HL-60/S4 treated with phorbol 12-myristate 13-acetate at 8.2 ng/mL for 4 days and 3 days (cell line): ENCODE measurements around the gene PTPRH.
"Not testable (repeated sequence)": the region's sequence is repeated elsewhere in the genome, so short reads cannot be mapped to it uniquely, and the experiment has no call there.

ENCODE experiments used
- in situ Hi-C: fragments of 300-500 bp; cut with MboI; formaldehyde crosslinking; loops from 2 replicates; pipeline ENCODE4 v1.15.0; 2022; ENCODE audit warnings: low sequenced_read_pairs

PTPRH gene

DNA sequence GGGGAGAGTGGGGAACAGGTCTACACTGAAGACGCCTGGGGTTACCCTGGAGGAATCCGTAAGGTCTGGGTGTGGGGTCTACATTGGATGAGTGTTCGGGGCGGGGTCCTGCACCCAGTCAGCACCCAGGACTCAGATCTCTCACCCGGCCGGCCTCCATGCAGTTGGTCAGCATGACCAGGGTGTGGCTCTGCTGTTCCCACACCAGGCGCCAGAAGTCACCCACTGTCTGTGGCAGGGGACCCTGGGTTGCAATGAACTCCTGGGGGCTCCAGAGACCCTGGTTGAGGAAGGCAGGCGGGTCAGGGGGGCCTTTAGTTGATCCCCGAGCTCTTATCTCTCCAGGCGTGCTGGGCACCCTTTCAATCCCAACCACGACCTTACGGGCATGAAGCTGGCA is 23.2 kb downstream of the PTPRH start:
- in situ Hi-C loops: no loop called here

DNA sequence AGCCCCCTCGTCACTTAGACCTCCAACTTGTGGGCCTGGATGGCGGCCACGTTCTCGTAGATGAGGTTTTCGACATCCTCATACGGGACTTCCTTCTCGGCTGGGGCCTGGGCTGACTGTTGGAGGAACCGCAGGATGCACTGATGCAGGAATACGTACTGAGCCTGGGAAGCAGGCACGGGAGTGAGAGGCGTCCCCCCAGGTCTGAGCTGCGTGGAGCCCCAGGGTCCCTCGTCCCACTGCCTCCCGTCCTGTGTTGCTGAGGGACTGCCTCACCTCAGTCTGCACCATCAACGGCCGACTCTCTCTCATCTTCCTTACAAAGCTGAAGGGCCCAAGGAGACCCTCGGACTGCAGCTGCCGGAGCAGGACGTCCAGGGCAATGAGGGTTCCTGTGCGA is 27.6 kb downstream of the PTPRH start:
- in situ Hi-C loops: no loop called here

- in situ Hi-C loops: no loop called here
These were observed 29.5 kb downstream of the PTPRH start, which contains the start of gene SYT5 for GRCh38 chr19:55179606-55180484. TSS of gene SYT5 (minus strand) at chr19:55180289. CDS start at chr19:55179041, 1,248 bp downstream.

DNA sequence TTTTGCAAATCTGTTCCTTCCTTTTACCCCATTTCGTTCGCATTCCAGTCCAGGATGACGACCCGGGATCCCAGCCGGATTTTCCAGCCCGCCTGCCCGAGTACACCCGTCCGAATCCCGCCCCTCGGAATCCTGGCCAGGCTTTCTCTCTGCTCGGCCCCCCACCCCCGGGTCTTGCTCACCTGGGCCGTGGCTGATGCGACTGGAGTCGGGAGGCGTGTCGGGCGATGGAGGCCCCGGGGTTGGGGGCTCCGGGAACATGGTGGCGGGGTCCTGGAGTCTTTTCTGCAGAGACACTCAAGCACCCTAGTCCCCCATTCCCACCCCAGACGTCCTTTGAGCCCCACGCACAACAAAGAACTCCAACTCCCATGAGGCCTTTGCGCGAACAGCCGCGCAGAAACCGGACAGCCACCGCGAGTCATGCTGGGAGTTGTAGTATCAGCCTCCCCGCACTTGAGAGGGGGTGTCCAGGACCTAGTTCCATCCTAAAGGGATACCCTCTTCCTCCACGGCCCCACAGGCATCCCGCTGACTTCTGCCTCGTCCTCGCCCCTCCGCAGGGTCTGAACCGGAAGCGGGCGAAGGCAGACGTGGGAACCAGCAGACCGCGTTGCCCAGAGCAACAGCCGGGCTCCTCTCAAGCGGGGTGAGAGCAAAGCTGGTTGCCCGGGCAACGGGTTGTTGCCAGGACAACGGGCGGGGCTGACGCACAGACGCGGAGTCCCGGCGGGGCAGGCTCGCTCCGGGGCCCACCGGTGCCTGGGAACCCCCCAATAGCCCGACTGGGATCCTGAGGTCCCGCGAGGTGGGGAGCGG is 30.3 kb downstream of the PTPRH start:
- in situ Hi-C loops: no loop called here

GRCh38 chr19:55176076-55176475 is 33.2 kb downstream of the PTPRH start:
- in situ Hi-C loops: no loop called here

DNA sequence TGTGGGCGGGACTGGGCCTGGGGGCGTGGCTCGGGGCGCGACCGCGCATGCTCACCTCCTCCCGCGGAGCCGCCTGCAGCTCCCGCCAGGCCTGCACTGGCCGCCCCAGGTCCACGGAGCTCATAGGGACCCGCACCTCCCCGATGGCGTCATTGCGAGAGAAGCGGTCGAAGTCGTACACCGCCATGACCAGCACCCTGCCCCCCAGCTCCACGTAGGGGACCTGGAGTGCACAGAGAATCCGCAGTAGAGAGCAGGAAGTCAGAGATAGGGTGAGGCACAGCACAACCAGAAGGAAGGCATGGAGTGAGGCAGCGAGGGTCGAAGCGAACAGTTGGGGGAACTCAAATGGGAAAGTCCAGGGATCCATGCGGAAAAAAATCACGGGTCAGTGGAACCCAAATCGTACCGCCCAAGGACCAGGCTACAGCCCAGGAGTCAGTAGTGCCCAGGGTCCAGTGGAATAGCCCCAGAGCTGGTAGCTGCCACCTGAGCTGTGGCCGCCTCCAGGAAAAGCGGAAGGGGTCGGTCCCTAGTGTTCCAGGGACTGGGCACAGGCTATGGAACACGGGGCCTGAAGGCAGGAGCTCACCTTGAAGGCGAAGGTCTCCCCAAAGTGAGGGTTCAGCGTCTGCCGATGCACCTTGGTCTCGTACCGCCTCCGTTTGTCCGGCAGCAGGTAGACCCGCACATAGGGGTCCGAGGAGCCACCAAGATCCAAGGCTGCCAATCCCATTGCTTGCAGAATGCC is 34.0 kb downstream of the PTPRH start:
- in situ Hi-C loops: no loop called here

DNA sequence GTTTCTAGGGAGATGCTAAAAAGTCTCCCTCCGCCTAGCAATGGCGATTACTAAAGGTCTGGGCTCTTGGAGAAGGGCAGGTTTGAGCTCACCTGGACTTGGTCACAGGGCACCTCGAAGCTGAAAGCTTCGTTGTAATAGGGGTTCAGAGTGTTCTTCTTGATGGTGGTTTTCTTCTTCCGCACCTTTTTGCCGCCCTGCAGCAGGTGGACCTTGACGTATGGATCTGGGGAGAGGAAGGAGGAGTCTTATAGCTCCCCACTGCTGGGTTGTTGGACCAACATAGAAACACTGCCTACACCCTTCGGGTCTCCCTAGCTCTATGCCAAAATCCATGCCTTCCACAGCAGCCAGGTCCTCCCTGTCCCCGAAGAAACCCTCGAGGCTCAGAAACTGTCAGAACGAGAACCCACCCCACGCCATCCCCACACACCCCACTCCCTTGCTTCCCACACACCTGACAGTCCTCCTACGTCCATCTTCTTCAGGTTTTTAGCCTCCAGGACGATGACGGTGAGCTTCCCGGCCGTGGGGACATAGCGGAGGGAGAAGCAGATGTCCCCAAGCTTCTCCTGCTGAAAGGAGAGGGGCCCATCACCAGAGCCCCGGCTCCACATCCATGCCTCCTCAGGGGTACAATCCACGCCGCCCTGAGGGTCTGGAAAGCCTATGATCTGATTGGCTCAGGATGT is 34.7 kb downstream of the PTPRH start:
- in situ Hi-C loops: no loop called here

DNA sequence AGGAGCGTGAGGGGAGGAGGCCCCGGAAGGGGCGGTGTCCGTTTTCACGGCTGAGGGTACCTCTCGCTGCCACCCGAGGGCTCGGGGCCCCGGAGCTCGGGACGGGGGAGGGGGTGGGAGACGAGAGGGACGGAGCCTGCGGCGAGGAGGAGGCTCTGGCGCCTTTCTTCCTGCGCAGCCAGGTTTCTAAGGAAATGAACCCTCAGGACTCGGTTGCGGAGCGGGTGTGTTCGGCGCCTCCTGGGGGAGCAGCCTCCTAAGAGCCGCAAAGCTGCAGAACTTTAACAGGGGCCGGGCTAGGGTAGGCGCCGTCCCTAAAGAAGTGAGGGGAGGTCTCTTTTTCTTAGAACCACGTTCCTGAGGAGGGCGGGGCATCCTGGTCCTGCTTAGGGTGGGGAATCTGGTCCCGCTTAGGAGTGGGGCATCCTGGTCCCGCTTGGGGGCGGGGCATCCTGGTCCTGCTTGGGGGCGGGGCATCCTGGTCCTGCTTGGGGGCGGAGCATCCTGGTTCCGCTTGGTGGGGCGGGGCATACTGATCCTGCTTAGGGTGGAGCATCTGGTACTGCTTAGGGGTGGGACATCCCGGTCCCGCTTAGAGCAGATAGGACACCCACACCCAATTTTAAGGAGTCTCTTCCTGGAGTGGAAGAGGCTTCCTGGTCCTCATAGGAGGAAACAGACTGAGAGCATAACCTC is 35.4 kb downstream of the PTPRH start:
- in situ Hi-C loops: no loop called here

DNA sequence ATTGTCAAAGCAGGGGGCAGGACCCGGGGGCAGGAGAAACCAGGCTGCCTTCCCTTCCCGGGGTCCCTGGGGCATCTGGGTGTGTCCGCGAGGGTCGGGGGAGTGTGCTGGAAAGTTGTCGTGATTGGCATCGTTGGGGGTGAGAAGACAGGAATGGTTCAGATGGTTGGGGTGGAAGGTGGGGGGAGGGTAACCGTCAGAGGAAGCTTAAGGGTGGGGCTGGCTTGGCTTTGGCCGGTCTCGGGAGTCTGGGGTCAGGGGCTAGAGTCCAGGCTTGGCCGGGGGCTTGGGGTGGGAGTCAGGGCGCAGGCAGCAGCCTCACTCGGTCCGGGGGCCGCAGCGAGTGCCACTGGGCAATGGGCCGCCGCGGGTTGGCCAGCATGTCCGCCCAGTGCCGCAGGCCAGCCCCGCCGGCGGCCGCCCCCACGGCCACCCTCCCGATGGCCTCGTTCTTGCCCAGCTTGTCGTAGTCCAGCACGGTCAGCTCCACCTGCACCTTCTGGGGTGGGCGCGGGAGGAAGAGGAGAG is 36.1 kb downstream of the PTPRH start:
- in situ Hi-C loops: no loop called here

GRCh38 chr19:55172741-55173140 is 36.6 kb downstream of the PTPRH start:
- in situ Hi-C loops: no loop called here

DNA sequence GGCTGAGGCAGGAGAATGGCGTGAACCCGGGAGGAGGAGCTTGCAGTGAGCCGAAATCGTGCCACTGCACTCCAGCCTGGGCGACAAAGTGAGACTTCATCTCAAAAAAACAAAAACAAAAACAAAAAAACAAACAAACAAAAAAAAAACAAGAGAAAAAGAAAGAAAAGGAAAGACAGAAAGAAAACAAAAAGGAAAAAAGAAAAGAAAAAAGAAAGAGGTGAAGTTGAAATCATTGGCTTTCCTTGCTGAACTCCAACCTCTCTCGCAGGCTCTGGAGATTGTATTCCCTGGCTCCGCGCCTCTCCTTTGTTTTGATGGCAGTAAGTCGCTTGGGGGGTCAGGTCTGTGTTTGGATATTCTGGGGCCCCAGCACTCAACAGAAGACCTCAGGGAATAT is 37.0 kb downstream of the PTPRH start:
- in situ Hi-C loops: not testable (repeated sequence)

DNA sequence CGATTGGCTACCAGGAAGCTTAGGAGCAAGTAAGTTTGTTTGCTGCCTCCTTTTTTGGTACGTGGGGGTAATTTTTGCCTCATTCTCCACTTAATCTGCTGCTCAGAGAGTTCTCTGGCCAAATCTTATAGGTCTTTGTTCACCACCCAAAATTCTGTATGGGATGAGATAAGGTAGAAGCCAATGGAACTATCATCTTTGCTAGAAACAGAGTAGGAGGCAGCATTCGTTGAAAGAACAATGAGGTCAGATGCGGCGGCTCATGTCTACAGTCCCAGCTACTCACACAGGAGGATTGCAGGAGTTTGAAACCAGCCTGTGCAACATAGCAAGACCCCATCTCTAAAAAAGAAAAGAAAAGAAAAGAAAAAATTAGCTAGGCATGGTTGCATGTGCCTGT is 37.9 kb downstream of the PTPRH start:
- in situ Hi-C loops: no loop called here

GRCh38 chr19:55169136-55169535 is 40.2 kb downstream of the PTPRH start:
- in situ Hi-C loops: no loop called here

GRCh38 chr19:55166530-55167268 is 42.6 kb downstream of the PTPRH start, which contains the start of gene DNAAF3:
TSS of gene DNAAF3 (minus strand) at chr19:55166613. CDS start at chr19:55166413, 200 bp downstream.
- in situ Hi-C loops: no loop called here

DNA sequence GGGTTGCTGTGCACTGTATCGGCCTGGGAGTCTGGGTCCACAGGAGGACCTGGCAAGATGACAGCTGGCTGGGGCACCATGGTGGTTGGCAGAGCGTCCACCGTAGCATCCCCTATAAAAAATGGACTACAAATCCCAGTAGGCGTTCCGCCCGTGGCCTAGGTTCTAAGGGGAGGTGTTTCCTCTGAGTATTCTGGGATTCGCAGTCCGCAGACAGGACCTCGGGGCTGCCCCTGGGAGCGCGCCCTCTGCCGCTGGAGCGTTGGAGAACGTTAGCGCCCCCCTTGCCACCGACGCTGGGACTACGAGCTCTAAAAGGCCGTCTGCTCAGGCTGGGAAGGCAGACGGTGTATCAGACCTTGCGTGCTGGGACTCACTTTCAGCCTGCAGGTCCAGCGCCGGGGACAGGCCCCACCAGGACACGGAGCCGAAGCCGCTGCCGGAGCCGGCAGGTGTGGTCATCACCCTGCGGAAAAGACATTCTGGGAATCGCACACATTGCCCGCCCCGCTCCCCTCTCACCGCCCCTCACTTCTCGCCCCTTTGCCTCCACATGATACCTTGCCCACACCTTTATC is 43.3 kb downstream of the PTPRH start:
- in situ Hi-C loops: no loop called here

GRCh38 chr19:55161571-55162322 is 47.6 kb downstream of the PTPRH start:
- in situ Hi-C loops: no loop called here

GRCh38 chr19:55160986-55161365 is 48.3 kb downstream of the PTPRH start:
- in situ Hi-C loops: no loop called here
